ENCODE results near the gene CEP164. TPM values are rescaled to one million over a fixed set of nuclear protein-coding genes. Genes with fewer than 3 reads are reported as not detected.

The CEP164 gene
- total RNA-seq, 2 experiments from 2014 or later, result 41.4 to 45.6 TPM

DNA sequence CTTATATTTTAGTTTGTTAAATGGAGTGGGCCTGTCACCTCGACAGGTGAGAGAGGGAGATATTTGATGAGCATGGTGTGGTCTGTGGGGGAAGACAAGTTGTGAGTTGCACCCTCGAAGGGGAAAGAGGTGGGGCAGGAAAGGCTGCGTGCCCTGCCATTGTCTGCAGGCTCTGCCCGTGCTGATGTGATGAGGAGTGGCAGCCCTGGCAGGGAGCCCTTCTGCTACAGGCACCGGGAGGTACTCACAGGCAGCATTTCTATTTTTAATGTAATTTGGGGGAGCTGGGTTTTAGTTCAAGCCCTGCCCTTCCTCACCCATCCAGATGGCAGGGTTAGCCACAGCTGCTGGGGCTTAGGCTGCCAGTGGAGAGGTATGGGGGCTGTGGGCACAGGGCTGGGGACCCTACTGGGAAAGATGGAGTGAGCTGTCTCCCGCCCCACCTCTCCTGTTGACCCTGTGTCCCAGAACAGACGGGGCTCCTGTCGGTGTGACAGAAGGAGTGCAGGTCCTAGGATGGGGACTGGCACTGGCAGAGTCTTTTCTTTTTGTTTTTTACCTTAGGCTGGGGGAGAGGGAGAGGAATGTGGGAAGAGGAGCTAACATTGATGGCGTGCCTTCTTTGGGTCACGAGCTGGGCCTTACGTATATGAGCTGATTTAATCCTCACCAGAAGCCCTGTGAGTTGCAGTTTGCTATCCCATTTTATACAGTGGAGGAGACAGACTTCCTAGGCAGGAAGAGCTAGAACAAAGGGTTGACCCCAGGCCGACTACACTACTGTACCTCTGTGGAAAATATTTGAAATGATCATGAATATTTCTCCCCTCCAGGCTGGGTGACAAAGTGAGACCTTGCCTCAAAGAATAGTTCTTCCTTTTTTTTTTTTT, 51.6 kb downstream of the CEP164 start:
- DNase-seq, result no peak
- no peak overlapping the region for H3K4me3 Mint-ChIP-seq
- peaks cover 26% of the 10 kb centered on the region for H3K36me3 Mint-ChIP-seq (ENCODE audit: low read depth)
- H3K4me1 Mint-ChIP-seq, result no peaks in the 10 kb centered on the region
- H3K9me3 Mint-ChIP-seq, result no peaks in the 10 kb centered on the region
- ChIA-PET POLR2A (no interaction called here), CTCF (interaction anchor here (0.8 kb wide), 1 partner anchor 10 kb away, joined by 3 read pairs; no protein-coding TSS in a partner anchor)
- H3K27ac Mint-ChIP-seq, result no peak overlapping the region
- H3K27me3 Mint-ChIP-seq, result no peaks in the 10 kb centered on the region

DNA sequence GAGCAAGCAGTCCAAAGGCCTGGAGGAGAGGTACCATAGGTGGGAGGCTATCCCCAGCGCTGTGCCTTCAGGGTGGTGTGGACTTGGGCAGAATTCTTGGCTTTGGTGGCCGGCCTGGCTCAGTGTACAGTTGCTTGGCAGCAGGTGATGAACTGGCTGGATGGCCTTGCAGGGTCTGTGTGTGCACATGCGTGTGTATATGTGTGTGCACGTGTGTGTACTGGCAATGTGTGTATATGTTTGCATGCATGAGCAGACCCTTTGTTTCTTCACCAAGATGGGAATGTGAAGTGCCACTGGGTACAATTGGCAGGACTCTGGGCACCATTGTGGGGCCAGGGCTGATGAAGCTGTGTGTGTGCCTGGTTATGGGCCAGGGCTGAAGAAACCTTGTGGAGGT, 53.0 kb downstream of the CEP164 start:
- H3K4me1 Mint-ChIP-seq, result no peaks in the 10 kb centered on the region
- CTCF ChIA-PET, result no interaction called here
- peaks cover 24% of the 10 kb centered on the region for H3K36me3 Mint-ChIP-seq (ENCODE audit: low read depth)
- POLR2A ChIA-PET, result no interaction called here
- H3K27ac Mint-ChIP-seq, result no peak overlapping the region
- H3K4me3 Mint-ChIP-seq, result no peak overlapping the region
- H3K9me3 Mint-ChIP-seq, result no peaks in the 10 kb centered on the region
- DNase-seq, result no peak
- H3K27me3 Mint-ChIP-seq, result no peaks in the 10 kb centered on the region

DNA sequence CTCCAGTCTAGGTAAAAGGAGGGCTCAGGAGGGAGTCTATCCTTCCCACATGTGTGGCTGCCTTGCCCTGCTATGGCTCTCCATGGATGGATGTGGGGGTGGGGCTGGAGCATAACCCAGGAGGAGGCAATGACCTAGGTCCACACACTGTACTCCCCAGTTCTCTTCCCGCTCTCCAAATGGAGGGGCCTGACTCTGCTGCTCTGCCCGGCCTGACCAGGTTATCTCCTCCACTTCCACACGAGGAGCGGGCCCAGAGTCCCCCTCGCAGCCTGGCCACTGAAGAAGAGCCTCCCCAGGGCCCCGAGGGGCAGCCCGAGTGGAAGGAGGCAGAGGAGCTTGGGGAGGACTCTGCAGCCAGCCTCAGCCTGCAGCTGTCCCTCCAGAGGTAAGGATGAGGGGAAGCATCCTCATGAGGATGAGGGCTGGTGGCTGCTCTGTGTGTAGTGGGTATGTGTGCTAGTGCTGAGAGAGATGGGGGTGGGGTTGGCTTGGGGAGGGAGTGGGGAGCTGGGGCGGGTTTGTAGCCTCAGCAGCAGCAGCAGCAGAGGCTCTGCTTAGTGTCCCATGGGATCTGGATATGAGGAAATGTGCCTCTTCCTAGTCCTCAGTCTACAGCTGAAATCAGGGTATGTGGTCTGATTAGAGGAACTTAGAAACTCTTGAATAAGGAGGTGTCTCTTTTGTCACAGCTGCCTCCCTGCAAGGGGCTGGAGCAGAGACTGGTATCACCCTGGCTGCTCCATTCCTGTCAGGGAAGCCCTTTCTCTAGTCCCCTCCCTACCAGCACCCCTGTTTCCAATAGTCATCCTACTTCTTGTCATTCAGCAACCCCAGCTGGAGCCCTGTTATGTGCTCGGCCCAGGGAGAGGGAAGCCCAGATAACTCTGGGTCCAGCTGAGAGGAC, 54.1 kb downstream of the CEP164 start:
- H3K9me3 Mint-ChIP-seq, result no peaks in the 10 kb centered on the region
- no peak for DNase-seq
- no peaks in the 10 kb centered on the region for H3K4me1 Mint-ChIP-seq
- ChIA-PET POLR2A (no interaction called here), CTCF (no interaction called here)
- H3K27me3 Mint-ChIP-seq, result no peaks in the 10 kb centered on the region
- H3K27ac Mint-ChIP-seq, result no peak overlapping the region
- H3K4me3 Mint-ChIP-seq, result no peak overlapping the region
- peaks cover 13% of the 10 kb centered on the region for H3K36me3 Mint-ChIP-seq (ENCODE audit: low read depth)

DNA sequence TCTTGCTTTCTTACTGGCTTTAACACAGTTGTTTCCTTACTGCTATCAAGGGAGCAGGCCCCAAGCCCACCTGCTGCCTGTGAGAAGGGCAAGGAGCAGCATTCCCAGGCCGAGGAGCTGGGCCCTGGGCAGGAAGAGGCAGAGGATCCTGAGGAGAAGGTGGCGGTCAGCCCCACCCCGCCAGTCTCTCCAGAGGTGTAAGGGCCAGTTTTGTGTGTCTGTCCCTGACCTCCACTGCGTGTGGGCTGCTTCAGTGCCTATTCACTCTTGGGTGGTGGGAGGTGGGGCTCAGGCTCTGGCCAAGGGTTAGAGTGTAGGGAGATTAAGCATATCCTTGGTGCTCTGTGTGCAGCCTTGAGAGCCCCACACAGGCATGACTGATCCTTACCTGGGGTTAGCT, 55.1 kb downstream of the CEP164 start:
- CTCF ChIA-PET, result interaction anchor here (0.6 kb wide), 1 partner anchor 43 kb away, joined by 3 read pairs; no protein-coding TSS in a partner anchor
- no peak for DNase-seq

DNA sequence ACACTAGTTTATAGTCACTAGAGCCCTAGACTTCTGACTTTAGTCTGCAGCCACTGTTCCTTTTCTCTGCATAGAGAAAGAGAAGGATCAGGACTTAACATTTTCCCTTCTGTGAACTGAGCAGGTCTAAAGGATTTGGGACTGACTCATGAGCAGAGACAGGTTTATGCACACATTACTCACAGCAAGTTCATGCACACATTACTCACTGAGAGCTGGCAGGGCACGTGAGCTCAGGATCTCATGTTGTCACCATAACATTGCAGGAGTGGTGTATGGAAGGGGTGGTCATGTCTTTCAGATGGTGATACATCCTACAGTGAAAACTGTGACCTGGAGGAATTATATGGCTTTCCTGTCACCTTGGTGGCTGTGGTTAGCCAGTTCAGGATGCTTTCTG, 56.4 kb downstream of the CEP164 start:
- CTCF ChIA-PET, result no interaction called here

More for the DNA sequence above, 55.1 kb downstream of the CEP164 start:
- Mint-ChIP-seq H3K4me1 (no peaks in the 10 kb centered on the region), H3K27me3 (no peaks in the 10 kb centered on the region), H3K9me3 (no peaks in the 10 kb centered on the region), H3K27ac (no peak overlapping the region), H3K4me3 (no peak overlapping the region), H3K36me3 (ENCODE audit: low read depth) (peaks cover 13% of the 10 kb centered on the region)
- POLR2A ChIA-PET, result interaction anchor here (1.5 kb wide), 1 partner anchor 9 kb away, joined by 4 read pairs; no protein-coding TSS in a partner anchor

DNA sequence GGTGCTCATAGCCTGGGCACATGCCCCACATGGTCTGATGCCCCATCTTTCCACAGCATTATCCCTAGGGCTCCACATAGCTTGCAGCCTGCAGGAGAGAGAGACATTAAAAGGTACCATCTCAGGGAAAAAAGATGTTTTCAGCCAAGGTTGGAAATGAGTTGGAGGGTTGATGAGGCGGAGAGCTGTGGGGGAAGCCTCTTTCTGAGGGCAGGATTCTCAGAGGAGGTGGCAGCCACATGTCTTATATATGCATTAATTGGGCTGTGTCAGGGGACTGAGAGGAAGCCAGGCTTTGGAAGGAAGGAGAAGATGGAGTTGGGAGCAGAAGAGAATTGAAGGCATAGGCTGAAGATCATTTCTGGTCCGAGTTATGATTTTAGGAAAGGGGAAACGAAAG, 57.8 kb downstream of the CEP164 start:
- POLR2A ChIA-PET, result no interaction called here
- Mint-ChIP-seq H3K4me3 (no peak overlapping the region), H3K36me3 (ENCODE audit: low read depth) (peaks cover 20% of the 10 kb centered on the region), H3K27ac (no peak overlapping the region), H3K9me3 (no peaks in the 10 kb centered on the region), H3K27me3 (no peaks in the 10 kb centered on the region), H3K4me1 (peaks cover 3% of the 10 kb centered on the region)
- CTCF ChIA-PET, result interaction anchor here (1.1 to 2.4 kb wide), 2 partner anchors 40 to 154 kb away, joined by 3 to 5 read pairs; partner anchors contain the start of gene PCSK7
- DNase-seq, result no peak

More for the DNA sequence above, 56.4 kb downstream of the CEP164 start:
- DNase-seq, result no peak
- POLR2A ChIA-PET, result interaction anchor here (1.5 kb wide), 1 partner anchor 10 kb away, joined by 4 read pairs; no protein-coding TSS in a partner anchor
- peaks cover 3% of the 10 kb centered on the region for H3K4me1 Mint-ChIP-seq
- H3K27ac Mint-ChIP-seq, result no peak overlapping the region
- H3K36me3 Mint-ChIP-seq (ENCODE audit: low read depth), result peaks cover 20% of the 10 kb centered on the region
- H3K9me3 Mint-ChIP-seq, result no peaks in the 10 kb centered on the region
- H3K4me3 Mint-ChIP-seq, result no peak overlapping the region
- H3K27me3 Mint-ChIP-seq, result no peaks in the 10 kb centered on the region

DNA sequence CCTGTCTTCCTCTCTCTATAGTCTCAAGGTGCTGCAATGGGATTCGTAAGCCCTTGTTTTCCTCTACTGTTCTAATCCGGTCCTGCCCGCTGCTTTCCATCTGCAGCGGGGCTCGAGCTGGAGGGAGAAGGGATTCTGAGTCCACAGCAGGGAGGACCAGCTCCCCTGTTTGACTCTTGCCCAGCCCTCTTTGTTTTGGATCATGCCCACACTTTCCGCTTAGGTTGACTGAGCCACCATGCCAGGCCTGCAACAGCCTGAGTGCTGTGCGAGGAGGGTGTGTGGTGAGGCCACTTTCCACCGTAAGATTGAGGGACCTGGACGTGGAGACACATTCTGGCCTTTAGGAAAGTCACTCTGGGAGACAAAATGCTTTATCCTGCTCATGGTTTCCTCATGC, 58.3 kb downstream of the CEP164 start:
- no peaks in the 10 kb centered on the region for H3K27me3 Mint-ChIP-seq
- H3K4me1 Mint-ChIP-seq, result peaks cover 3% of the 10 kb centered on the region
- H3K9me3 Mint-ChIP-seq, result no peaks in the 10 kb centered on the region
- H3K27ac Mint-ChIP-seq, result no peak overlapping the region
- peaks cover 20% of the 10 kb centered on the region for H3K36me3 Mint-ChIP-seq (ENCODE audit: low read depth)
- ChIA-PET CTCF (interaction anchor here (2.4 kb wide), 1 partner anchor 40 kb away, joined by 5 read pairs; no protein-coding TSS in a partner anchor), POLR2A (no interaction called here)
- no peak overlapping the region for H3K4me3 Mint-ChIP-seq
- no peak for DNase-seq

DNA sequence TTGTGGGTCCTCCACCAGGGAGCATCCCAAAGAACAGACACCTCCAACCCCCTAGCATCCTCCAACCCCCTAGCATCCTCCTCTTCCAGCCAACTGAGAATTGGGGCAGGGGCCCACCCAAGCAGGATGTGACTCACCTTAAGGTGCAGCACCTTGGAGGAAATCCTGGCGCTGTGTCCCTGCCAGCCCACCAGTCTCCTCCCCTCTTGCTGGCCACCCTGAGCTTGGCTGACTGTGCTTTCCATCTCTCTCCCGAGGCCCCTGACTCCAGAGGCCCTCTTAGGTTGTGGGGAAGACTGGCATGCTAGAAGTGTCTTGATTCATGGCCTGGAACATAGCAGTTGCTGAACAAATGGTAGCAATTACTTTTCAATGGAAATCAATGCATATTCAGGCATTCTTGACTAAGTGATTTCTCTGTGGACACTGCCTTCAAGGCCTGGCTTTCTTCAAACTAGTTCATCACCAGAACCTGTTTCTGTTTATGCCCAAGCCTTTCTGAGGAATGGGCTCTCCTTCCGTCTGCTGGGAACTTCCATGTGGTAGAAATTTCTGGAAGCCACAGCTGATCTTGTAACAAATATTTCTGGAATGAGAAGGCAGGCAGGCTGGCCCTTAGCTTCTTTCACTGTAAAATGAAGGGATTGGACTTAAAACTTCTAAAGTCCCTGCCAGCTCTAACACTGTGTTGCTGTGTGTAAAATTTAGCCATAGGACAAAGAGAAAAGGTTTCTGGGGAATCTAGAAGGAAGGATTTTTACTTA, 60.5 kb downstream of the CEP164 start:
- peaks cover 25% of the 10 kb centered on the region for H3K36me3 Mint-ChIP-seq (ENCODE audit: low read depth)
- no peak overlapping the region for H3K4me3 Mint-ChIP-seq
- ChIA-PET CTCF (no interaction called here), POLR2A (no interaction called here)
- H3K27me3 Mint-ChIP-seq, result no peaks in the 10 kb centered on the region
- peaks cover 3% of the 10 kb centered on the region for H3K4me1 Mint-ChIP-seq
- no peaks in the 10 kb centered on the region for H3K9me3 Mint-ChIP-seq
- H3K27ac Mint-ChIP-seq, result no peak overlapping the region
- DNase-seq, result no peak

DNA sequence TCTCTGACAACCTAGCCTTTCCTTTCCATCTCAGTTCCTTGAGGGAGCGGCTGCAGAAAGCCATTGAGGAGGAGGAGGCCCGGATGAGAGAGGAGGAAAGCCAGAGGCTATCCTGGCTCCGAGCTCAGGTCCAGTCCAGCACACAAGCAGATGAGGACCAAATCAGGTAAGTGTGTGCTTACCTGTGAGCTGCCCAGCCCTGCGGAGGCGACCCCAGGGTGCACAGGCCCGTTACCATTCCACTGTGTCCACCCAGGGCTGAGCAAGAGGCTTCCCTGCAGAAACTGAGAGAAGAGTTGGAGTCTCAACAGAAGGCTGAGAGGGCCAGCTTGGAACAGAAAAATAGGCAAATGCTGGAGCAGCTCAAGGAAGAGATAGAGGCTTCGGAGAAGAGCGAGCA, 63.1 kb downstream of the CEP164 start:
- H3K9me3 Mint-ChIP-seq, result no peaks in the 10 kb centered on the region
- H3K36me3 Mint-ChIP-seq (ENCODE audit: low read depth), result peaks cover 38% of the 10 kb centered on the region
- H3K27ac Mint-ChIP-seq, result no peak overlapping the region
- peaks cover 3% of the 10 kb centered on the region for H3K4me1 Mint-ChIP-seq
- no peak overlapping the region for H3K4me3 Mint-ChIP-seq
- POLR2A ChIA-PET, result no interaction called here
- no peak for DNase-seq
- no peaks in the 10 kb centered on the region for H3K27me3 Mint-ChIP-seq
- CTCF ChIA-PET, result interaction anchor here (1.1 kb wide), 1 partner anchor 35 kb away, joined by 3 read pairs; no protein-coding TSS in a partner anchor

DNA sequence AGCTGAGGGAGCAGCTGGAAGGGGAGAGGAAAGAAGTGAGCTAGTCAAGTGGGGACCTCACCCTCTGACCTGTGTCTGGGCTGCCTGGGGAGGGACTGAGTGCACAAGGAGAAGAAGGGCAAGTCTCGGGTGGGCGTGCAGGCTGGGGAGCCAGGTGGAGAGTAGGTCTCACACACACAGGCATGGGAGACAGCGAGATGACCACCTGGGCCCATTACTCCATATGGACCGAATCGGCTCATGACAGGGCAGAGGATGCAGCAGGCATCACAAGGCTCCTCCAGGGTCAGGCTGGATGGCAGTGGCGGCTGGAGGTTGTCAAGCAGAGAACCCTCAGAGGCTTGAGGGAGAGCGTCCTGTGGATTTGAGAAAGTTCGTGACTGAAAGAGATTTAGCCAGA, 63.5 kb downstream of the CEP164 start:
- CTCF ChIA-PET, result interaction anchor here (1.1 kb wide), 1 partner anchor 35 kb away, joined by 3 read pairs; no protein-coding TSS in a partner anchor
- no peak overlapping the region for H3K27ac Mint-ChIP-seq

DNA sequence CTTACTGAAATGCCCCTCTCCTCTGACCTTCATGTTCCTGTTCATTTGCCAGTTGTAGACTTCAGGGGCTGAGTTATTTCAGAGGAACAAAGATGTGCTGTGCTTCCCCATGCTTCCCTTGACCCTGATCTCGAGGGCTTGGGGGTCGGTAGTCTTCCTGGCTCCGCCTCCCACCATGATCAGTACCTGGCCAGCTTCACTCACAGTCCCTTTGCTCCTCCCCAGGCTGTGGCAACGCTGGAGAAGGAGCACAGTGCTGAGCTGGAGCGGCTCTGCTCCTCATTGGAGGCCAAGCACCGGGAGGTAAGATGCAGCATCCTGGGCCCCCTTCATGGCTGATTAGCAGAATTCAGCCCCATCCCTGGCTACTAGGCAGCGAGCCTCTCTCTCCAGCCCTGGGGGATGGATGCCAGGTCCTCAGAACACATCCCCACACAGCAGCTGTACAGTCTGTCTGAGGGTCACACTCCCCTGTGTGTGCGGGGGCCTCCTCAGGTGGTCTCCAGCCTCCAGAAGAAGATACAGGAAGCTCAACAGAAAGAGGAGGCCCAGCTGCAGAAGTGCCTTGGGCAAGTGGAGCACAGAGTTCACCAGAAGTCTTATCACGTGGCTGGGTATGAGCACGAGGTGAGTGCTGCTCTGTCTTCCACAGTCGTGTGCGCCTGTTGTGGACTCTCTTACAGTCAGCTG, 64.5 kb downstream of the CEP164 start:
- Mint-ChIP-seq H3K4me3 (no peak overlapping the region), H3K27me3 (no peaks in the 10 kb centered on the region), H3K36me3 (ENCODE audit: low read depth) (peaks cover 51% of the 10 kb centered on the region), H3K27ac (no peak overlapping the region), H3K9me3 (no peaks in the 10 kb centered on the region), H3K4me1 (peaks cover 3% of the 10 kb centered on the region)
- ChIA-PET POLR2A (no interaction called here), CTCF (no interaction called here)
- no peak for DNase-seq

More for the DNA sequence above, 63.5 kb downstream of the CEP164 start:
- H3K36me3 Mint-ChIP-seq (ENCODE audit: low read depth), result peaks cover 41% of the 10 kb centered on the region
- no peak for DNase-seq
- H3K4me1 Mint-ChIP-seq, result peaks cover 3% of the 10 kb centered on the region
- H3K4me3 Mint-ChIP-seq, result no peak overlapping the region
- POLR2A ChIA-PET, result no interaction called here
- H3K9me3 Mint-ChIP-seq, result no peaks in the 10 kb centered on the region
- no peaks in the 10 kb centered on the region for H3K27me3 Mint-ChIP-seq

DNA sequence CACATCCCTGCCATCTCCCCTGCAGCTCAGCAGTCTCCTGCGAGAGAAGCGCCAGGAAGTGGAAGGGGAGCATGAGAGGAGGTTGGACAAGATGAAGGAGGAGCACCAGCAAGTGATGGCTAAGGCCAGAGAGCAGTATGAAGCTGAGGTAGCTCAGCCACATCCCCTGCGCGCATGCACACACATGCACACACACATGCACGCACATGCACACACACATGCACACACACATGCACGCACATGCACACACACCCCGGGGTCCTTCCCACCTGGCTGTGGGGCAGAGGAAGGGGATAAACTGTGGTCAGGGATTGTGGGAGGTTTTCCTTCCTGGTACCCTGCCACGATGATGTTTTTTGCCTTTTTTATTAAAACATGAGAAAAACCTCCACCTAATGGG, 65.3 kb downstream of the CEP164 start:
- POLR2A ChIA-PET, result no interaction called here
- CTCF ChIA-PET, result no interaction called here
- H3K27me3 Mint-ChIP-seq, result no peaks in the 10 kb centered on the region
- H3K9me3 Mint-ChIP-seq, result peaks cover 7% of the 10 kb centered on the region
- H3K4me3 Mint-ChIP-seq, result no peak overlapping the region
- H3K27ac Mint-ChIP-seq, result no peak overlapping the region
- DNase-seq, result no peak
- H3K36me3 Mint-ChIP-seq (ENCODE audit: low read depth), result peaks cover 58% of the 10 kb centered on the region
- peaks cover 2% of the 10 kb centered on the region for H3K4me1 Mint-ChIP-seq

Measured in activated CD4-positive, alpha-beta memory T cell treated with anti-CD3 and anti-CD28 coated beads, Interleukin-2, amount 10 ng/mL, durations not matched to agents 7 days and 5 days (primary cell).